Measurements from ENCODE around the gene TMEM132C.

The TMEM132C gene

GRCh38 chr12:128509170-128509569, 242.2 kb downstream of the TMEM132C start:
- DNase-seq = no peak

GRCh38 chr12:128510511-128510910, 243.5 kb downstream of the TMEM132C start:
- no peak for DNase-seq

- no peak for DNase-seq
These were observed 246.4 kb downstream of the TMEM132C start for GRCh38 chr12:128513331-128513730.

- no peak for DNase-seq
These were observed 246.9 kb downstream of the TMEM132C start for GRCh38 chr12:128513831-128514230.

- DNase-seq = no peak
These were observed 251.7 kb downstream of the TMEM132C start for GRCh38 chr12:128518644-128519043.

- no peak for DNase-seq
These were observed 252.5 kb downstream of the TMEM132C start for GRCh38 chr12:128519426-128519825.

- no peak for DNase-seq
These were observed 255.0 kb downstream of the TMEM132C start for GRCh38 chr12:128521981-128522380.

GRCh38 chr12:128524439-128524838, 257.5 kb downstream of the TMEM132C start:
- DNase-seq = no peak

GRCh38 chr12:128531170-128531569, 264.2 kb downstream of the TMEM132C start:
- no peak for DNase-seq

GRCh38 chr12:128534906-128535305, 267.9 kb downstream of the TMEM132C start:
- no peak for DNase-seq

- no peak for DNase-seq
These were observed 269.8 kb downstream of the TMEM132C start for GRCh38 chr12:128536810-128537209.

GRCh38 chr12:128537668-128538067, 270.7 kb downstream of the TMEM132C start:
- DNase-seq = no peak

GRCh38 chr12:128542844-128543243, 275.9 kb downstream of the TMEM132C start:
- no peak for DNase-seq

- DNase-seq = no peak
These were observed 276.5 kb downstream of the TMEM132C start for GRCh38 chr12:128543460-128543859.

GRCh38 chr12:128543971-128544370, 277.0 kb downstream of the TMEM132C start:
- no peak for DNase-seq

GRCh38 chr12:128548949-128549348, 282.0 kb downstream of the TMEM132C start:
- DNase-seq = no peak

GRCh38 chr12:128549601-128550218, 282.7 kb downstream of the TMEM132C start:
- no peak for DNase-seq

GRCh38 chr12:128551266-128551665, 284.3 kb downstream of the TMEM132C start:
- no peak for DNase-seq

- no peak for DNase-seq
These were observed 287.8 kb downstream of the TMEM132C start for GRCh38 chr12:128554546-128555304.

GRCh38 chr12:128557231-128557630, 290.3 kb downstream of the TMEM132C start:
- DNase-seq = no peak

GRCh38 chr12:128564956-128565355, 298.0 kb downstream of the TMEM132C start:
- DNase-seq = no peak

- no peak for DNase-seq
These were observed 300.8 kb downstream of the TMEM132C start for GRCh38 chr12:128567730-128568129.

- no peak for DNase-seq
These were observed 303.5 kb downstream of the TMEM132C start for GRCh38 chr12:128570191-128571065.
